Lower leg skin (tissue), 4 donors: Measurements from ENCODE around the gene C10orf67. TPM values are rescaled to one million over a fixed set of nuclear protein-coding genes. Genes with fewer than 3 reads are reported as not detected.

Experiments used
- DNase-seq, 2 donors: peaks; one replicate each; pipeline ENCODE4 v3.0.0-alpha.2; 2019; ENCODE audit warnings: low spot score in 2 of 2
- H3K4me3 ChIP-seq: fragments of 200-600 bp; sonication (generic); 2 replicates; pipeline ENCODE4 v1.5.1; 2017; ENCODE audit warnings: mild to moderate bottlenecking, low read depth; ENCODE audit not compliant: poor library complexity, severe bottlenecking
- CTCF ChIP-seq, 3 donors: fragments of 450-650 bp; IDR thresholded peaks; one replicate each; pipeline ENCODE4 v1.5.1; 2016; ENCODE audit warnings: antibody characterized with exemption in 3 of 3, mild to moderate bottlenecking in 3 of 3, moderate library complexity in 2 of 3
- POLR2A ChIP-seq, 2 donors: fragments of 450-650 bp; IDR thresholded peaks; one replicate each; pipeline ENCODE4 v1.6.1; 2016 to 2017; ENCODE audit warnings: antibody characterized with exemption in 2 of 2, mild to moderate bottlenecking in 1 of 2, moderate library complexity in 1 of 2
- WGBS, 2 donors: methylation state at CpG; one replicate each; pipeline ENCODE4 v1.1.5; 2018; 5-methylcytosine and 5-hydroxymethylcytosine counted together
- intact Hi-C: fragments of 100-400 bp; cut with DNase I; formaldehyde crosslinking; loops from one replicate; pipeline ENCODE4 v1.15.0; 2023; ENCODE audit warnings: low total_unique reads
- total RNA-seq, 4 donors: library from RNA; depleted of rRNA; stranded (reverse); fragments of >200 nt; gene quantifications; one replicate each; pipeline ENCODE4 v1.1.0, GENCODE V29; 2016

The C10orf67 gene
- total RNA-seq, 4 donors from 2014 or later, result 0.30 to 1.3 (median 0.65) TPM

- no peak overlapping the region for H3K4me3 ChIP-seq
- TF ChIP-seq POLR2A (IDR thresholded peaks at IDR 0.05), result no peak
- WGBS, 2 donors, result 5 to 16% methylated on average over 4 of the region's 4 CpGs
- no peak for DNase-seq
- intact Hi-C loops, result no loop called here
Observed at GRCh38 chr10:23201837-23202236, 142.8 kb downstream of the C10orf67 start.

GRCh38 chr10:23200997-23201652 lies 143.5 kb downstream of the C10orf67 start:
- H3K4me3 ChIP-seq, result no peak overlapping the region
- intact Hi-C loops, result no loop called here
- DNase-seq, result no peak
- TF ChIP-seq CTCF (IDR thresholded peaks at IDR 0.05), result no peak
- no peak for TF ChIP-seq POLR2A (IDR thresholded peaks at IDR 0.05)
- 3 to 5% methylated on average over 11 of the region's 11 CpGs for WGBS, 2 donors

GRCh38 chr10:23200586-23200985 lies 144.0 kb downstream of the C10orf67 start:
- intact Hi-C loops, result no loop called here
- no peak for TF ChIP-seq POLR2A (IDR thresholded peaks at IDR 0.05)
- TF ChIP-seq CTCF (IDR thresholded peaks at IDR 0.05), result no peak
- WGBS, 2 donors, result 5 to 7% methylated on average over 12 of the region's 12 CpGs
- no peak overlapping the region for H3K4me3 ChIP-seq
- no peak for DNase-seq

GRCh38 chr10:23199768-23200511 lies 144.7 kb downstream of the C10orf67 start:
- H3K4me3 ChIP-seq, result no peak overlapping the region
- 2% methylated on average over 29 to 30 of the region's 30 CpGs for WGBS, 2 donors
- no peak for DNase-seq
- intact Hi-C loops, result no loop called here
- no peak for TF ChIP-seq CTCF (IDR thresholded peaks at IDR 0.05)
- no peak for TF ChIP-seq POLR2A (IDR thresholded peaks at IDR 0.05)

GRCh38 chr10:23198940-23199767 lies 145.4 kb downstream of the C10orf67 start:
- no peak overlapping the region for H3K4me3 ChIP-seq
- TF ChIP-seq CTCF (IDR thresholded peaks at IDR 0.05), result no peak
- no peak for TF ChIP-seq POLR2A (IDR thresholded peaks at IDR 0.05)
- DNase-seq, result no peak
- intact Hi-C loops, result no loop called here
- WGBS, 2 donors, result 2% methylated on average over 37 to 40 of the region's 60 CpGs

- no peak for DNase-seq
- intact Hi-C loops, result no loop called here
- TF ChIP-seq CTCF (IDR thresholded peaks at IDR 0.05), result no peak
- WGBS, 2 donors, result 2 to 4% methylated on average over 13 of the region's 13 CpGs
- H3K4me3 ChIP-seq, result no peak overlapping the region
Observed at GRCh38 chr10:23198610-23198939, 146.0 kb downstream of the C10orf67 start.
